GM12878 (cell line): ENCODE measurements around the gene FBXL22. TPM values are rescaled to one million over a fixed set of nuclear protein-coding genes. Genes with fewer than 3 reads are reported as not detected.

Source experiments
- ATF7 ChIP-seq: fragments of 450-650 bp; IDR thresholded peaks from 2 replicates; pipeline ENCODE4 v1.6.1; 2016; ENCODE audit warnings: low read depth, mild to moderate bottlenecking
- BACH1 ChIP-seq: fragments of 450-650 bp; IDR thresholded peaks from 2 replicates; pipeline ENCODE4 v1.6.1; 2017; ENCODE audit warnings: mild to moderate bottlenecking, borderline replicate concordance
- CREB1 ChIP-seq: IDR thresholded peaks from 2 replicates; pipeline ENCODE4 v1.6.1; 2012; ENCODE audit warnings: low read depth, mild to moderate bottlenecking, inconsistent platforms
- E2F4 ChIP-seq: IDR thresholded peaks from 2 replicates; pipeline ENCODE4 v1.6.1; 2012; ENCODE audit warnings: low read depth, low read length, improper control_type of control experiment
- FOXK2 ChIP-seq: fragments of 450-650 bp; IDR thresholded peaks from 2 replicates; pipeline ENCODE4 v1.6.1; 2017; ENCODE audit warnings: mild to moderate bottlenecking, moderate library complexity
- HDAC6 ChIP-seq: fragments of 200-600 bp; sonication (generic); IDR thresholded peaks from one replicate; pipeline ENCODE4 v1.8.0; 2017; ENCODE audit warnings: antibody characterized with exemption; ENCODE audit not compliant: unreplicated experiment
- IKZF1 ChIP-seq: fragments of 450-650 bp; conservative IDR thresholded peaks from 2 replicates; pipeline ENCODE4 v1.6.1; 2017; ENCODE audit warnings: antibody characterized with exemption, mild to moderate bottlenecking
- LARP7 ChIP-seq: fragments of 450-650 bp; IDR thresholded peaks from 2 replicates; pipeline ENCODE4 v1.6.1; 2017; ENCODE audit warnings: mild to moderate bottlenecking
- MEF2B ChIP-seq: fragments of 450-650 bp; IDR thresholded peaks from 2 replicates; pipeline ENCODE4 v1.6.1; 2018; ENCODE audit warnings: mild to moderate bottlenecking, moderate library complexity; ENCODE audit not compliant: partially characterized antibody, poor library complexity, severe bottlenecking
- MYB ChIP-seq: fragments of 150-350 bp; IDR thresholded peaks from 2 replicates; pipeline ENCODE4 v1.6.1; 2014; ENCODE audit warnings: mild to moderate bottlenecking, low read depth, low read length, borderline replicate concordance
- NFIC ChIP-seq: IDR thresholded peaks from 2 replicates; pipeline ENCODE4 v1.6.1; 2012; ENCODE audit warnings: low read depth, mild to moderate bottlenecking, inconsistent platforms, low read length, moderate library complexity
- NKRF ChIP-seq: fragments of 450-650 bp; conservative IDR thresholded peaks from 2 replicates; pipeline ENCODE4 v1.6.1; 2017; ENCODE audit warnings: mild to moderate bottlenecking, moderate library complexity
- PKNOX1 ChIP-seq: fragments of 450-650 bp; IDR thresholded peaks from 2 replicates; pipeline ENCODE4 v1.6.1; 2016; ENCODE audit warnings: mild to moderate bottlenecking
- RCOR1 ChIP-seq: conservative IDR thresholded peaks from 2 replicates; pipeline ENCODE4 v1.6.1; 2012; ENCODE audit warnings: low read depth, low read length, improper control_type of control experiment
- SP1 ChIP-seq: IDR thresholded peaks from one replicate; pipeline ENCODE4 v1.6.1; 2011; ENCODE audit warnings: low read depth, low read length
- SUPT20H ChIP-seq: IDR thresholded peaks from 2 replicates; pipeline ENCODE4 v1.6.1; 2011; ENCODE audit warnings: low read depth, mild to moderate bottlenecking, low read length, moderate library complexity, borderline replicate concordance; ENCODE audit not compliant: control insufficient read depth
- TCF7 ChIP-seq: IDR thresholded peaks from 2 replicates; pipeline ENCODE4 v1.6.1; 2014; ENCODE audit warnings: antibody characterized with exemption, borderline replicate concordance
- WRNIP1 ChIP-seq: IDR thresholded peaks from 2 replicates; pipeline ENCODE4 v1.6.1; 2011; ENCODE audit warnings: low read depth, low read length, improper control_type of control experiment, borderline replicate concordance
- ZBTB40 ChIP-seq: fragments of 450-650 bp; IDR thresholded peaks from 2 replicates; pipeline ENCODE4 v1.6.1; 2016; ENCODE audit warnings: mild to moderate bottlenecking, moderate library complexity, borderline replicate concordance
- polyA plus RNA-seq, 11 experiments: library from polyadenylated mRNA; depleted of rRNA in 4 of 11; unstranded in 6 of 11; stranded (reverse) in 5 of 11; fragments of >200 nt; fragmentation: Nextera tagmentation in 4 of 11; fragmentation: Illumina TruSeq in 1 of 11; extraction: Ambion mirVana in 4 of 11; extraction: Trizol in 1 of 11; gene quantifications; 1 replicate in 1 of 11; 2 replicates in 10 of 11; pipeline versions ENCODE4 v1.2.1 to v1.2.3, GENCODE V29; 2011 to 2016; ENCODE audit warnings: inconsistent platforms in 2 of 11, missing spikeins in 2 of 11, low read depth in 1 of 11
- total RNA-seq, 4 experiments: library from RNA; depleted of rRNA in 3 of 4; stranded (reverse); fragments of >200 nt in 3 of 4; fragmentation: Illumina TruSeq in 1 of 4; extraction: Trizol in 1 of 4; gene quantifications; 2 replicates each; pipeline versions ENCODE4 v1.2.1 to v1.2.3, GENCODE V29; 2013 to 2021

FBXL22 gene
- total and polyA plus RNA-seq, 10 of the 15 experiments (the other 5 are each of a cell fraction or from before 2014, with no cell fraction given), result 0.05 to 2.6 (median 0.52) TPM

- TF ChIP-seq NKRF, result no peak; the same call in 1 of the 2 replicates
- no peak for TF ChIP-seq FOXK2
- TF ChIP-seq CREB1, result no peak
- no peak for TF ChIP-seq RCOR1
- TF ChIP-seq BACH1, result peak; percentile 9; the same call in 1 of the 2 replicates
- TF ChIP-seq SP1, result no peak
- TF ChIP-seq HDAC6, result peak; percentile 23
- TF ChIP-seq MYB, result no peak
- TF ChIP-seq ZBTB40, result no peak; the same call in 1 of the 2 replicates
- peak; percentile 11 for TF ChIP-seq MEF2B
- TF ChIP-seq WRNIP1, result no peak
- TF ChIP-seq E2F4, result no peak
- no peak for TF ChIP-seq ATF7
- TF ChIP-seq NFIC, result 0 out of 2 replicates have a peak, but pooled peaks have one; percentile 26
- no peak; the same call in 1 of the 2 replicates for TF ChIP-seq PKNOX1
- TF ChIP-seq TCF7, result no peak
- TF ChIP-seq IKZF1, result peak; percentile 53; the same call in 1 of the 2 replicates
- TF ChIP-seq LARP7, result no peak; the same call in 1 of the 2 replicates
- TF ChIP-seq SUPT20H, result no peak
Measured at GRCh38 chr15:63601026-63601703, 4.0 kb downstream of the FBXL22 start (continued).
